Liver (tissue), 3 donors: ENCODE data around the gene COL27A1.

Experiments
- GABPA ChIP-seq, 2 donors: IDR thresholded peaks in 1 of 2; conservative IDR thresholded peaks in 1 of 2; 2 replicates each; pipeline ENCODE4 v1.6.1; 2016; ENCODE audit warnings: antibody characterized with exemption in 2 of 2, mild to moderate bottlenecking in 1 of 2, moderate library complexity in 1 of 2
- HNF4A ChIP-seq, 2 donors: conservative IDR thresholded peaks; 2 replicates each; pipeline ENCODE4 v1.6.1; 2016; ENCODE audit warnings: antibody characterized with exemption in 2 of 2, mild to moderate bottlenecking in 2 of 2
- JUND ChIP-seq, 2 donors: IDR thresholded peaks; 2 replicates each; pipeline ENCODE4 v1.6.1; 2016; ENCODE audit warnings: antibody characterized with exemption in 2 of 2
- RAD21 ChIP-seq, 2 donors: IDR thresholded peaks; 2 replicates each; pipeline ENCODE4 v1.6.1; 2016; ENCODE audit warnings: antibody characterized with exemption in 2 of 2, mild to moderate bottlenecking in 2 of 2
- SP1 ChIP-seq: IDR thresholded peaks from 2 replicates; pipeline ENCODE4 v1.6.1; 2018; ENCODE audit warnings: antibody characterized with exemption, mild to moderate bottlenecking
- TAF1 ChIP-seq: conservative IDR thresholded peaks from 2 replicates; pipeline ENCODE4 v1.6.1; 2016; ENCODE audit warnings: antibody characterized with exemption, mild to moderate bottlenecking
- YY1 ChIP-seq: IDR thresholded peaks from 2 replicates; pipeline ENCODE4 v1.6.1; 2016; ENCODE audit warnings: antibody characterized with exemption, mild to moderate bottlenecking
- TF ChIP-seq, protein P1 (sequence below): fragments of 150-350 bp; IDR thresholded peaks from 2 replicates; pipeline ENCODE4 v1.5.1; 2017; ENCODE audit warnings: improper control_type of control experiment, low read depth, low read length; ENCODE audit not compliant: missing input control
- TF ChIP-seq, protein P2 (sequence below): IDR thresholded peaks from 2 replicates; pipeline ENCODE4 v1.6.1; 2016; ENCODE audit warnings: antibody characterized with exemption
- TF ChIP-seq, protein P3 (sequence below): IDR thresholded peaks from 2 replicates; pipeline ENCODE4 v1.6.1; 2016; ENCODE audit warnings: antibody characterized with exemption, mild to moderate bottlenecking
- TF ChIP-seq, protein P4 (sequence below): IDR thresholded peaks from 2 replicates; pipeline ENCODE4 v1.6.1; 2016; ENCODE audit warnings: antibody characterized with exemption
- TF ChIP-seq, protein P5 (sequence below): IDR thresholded peaks from 2 replicates; pipeline ENCODE4 v1.6.1; 2016; ENCODE audit warnings: antibody characterized with exemption
- donor health status: healthy.
- donor health status: healthy.

DNA sequence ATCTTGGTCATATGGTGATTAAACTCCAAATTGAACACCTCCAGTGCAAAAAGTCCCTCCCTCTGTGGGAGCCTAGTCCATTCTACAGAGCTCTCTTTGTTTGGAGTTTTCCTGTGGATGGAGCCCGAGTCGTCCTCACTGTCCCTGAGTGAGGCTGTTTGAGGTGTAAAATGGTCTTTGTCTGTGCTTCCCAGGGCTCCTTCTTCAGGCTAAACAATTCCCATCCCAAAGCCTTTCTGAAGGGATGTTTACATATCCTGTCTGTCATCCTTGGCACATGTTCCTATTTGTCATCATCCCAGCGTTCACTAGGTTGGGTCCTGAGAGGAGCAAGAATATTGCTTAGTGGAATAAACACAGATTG is 68.9 kb downstream of the COL27A1 start:
- peak in 1 of 2 donors; percentile 8 for TF ChIP-seq JUND (IDR thresholded peaks at IDR 0.05)
- TF ChIP-seq, protein P1, sequence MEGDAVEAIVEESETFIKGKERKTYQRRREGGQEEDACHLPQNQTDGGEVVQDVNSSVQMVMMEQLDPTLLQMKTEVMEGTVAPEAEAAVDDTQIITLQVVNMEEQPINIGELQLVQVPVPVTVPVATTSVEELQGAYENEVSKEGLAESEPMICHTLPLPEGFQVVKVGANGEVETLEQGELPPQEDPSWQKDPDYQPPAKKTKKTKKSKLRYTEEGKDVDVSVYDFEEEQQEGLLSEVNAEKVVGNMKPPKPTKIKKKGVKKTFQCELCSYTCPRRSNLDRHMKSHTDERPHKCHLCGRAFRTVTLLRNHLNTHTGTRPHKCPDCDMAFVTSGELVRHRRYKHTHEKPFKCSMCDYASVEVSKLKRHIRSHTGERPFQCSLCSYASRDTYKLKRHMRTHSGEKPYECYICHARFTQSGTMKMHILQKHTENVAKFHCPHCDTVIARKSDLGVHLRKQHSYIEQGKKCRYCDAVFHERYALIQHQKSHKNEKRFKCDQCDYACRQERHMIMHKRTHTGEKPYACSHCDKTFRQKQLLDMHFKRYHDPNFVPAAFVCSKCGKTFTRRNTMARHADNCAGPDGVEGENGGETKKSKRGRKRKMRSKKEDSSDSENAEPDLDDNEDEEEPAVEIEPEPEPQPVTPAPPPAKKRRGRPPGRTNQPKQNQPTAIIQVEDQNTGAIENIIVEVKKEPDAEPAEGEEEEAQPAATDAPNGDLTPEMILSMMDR = no peak
- TF ChIP-seq, protein P2, sequence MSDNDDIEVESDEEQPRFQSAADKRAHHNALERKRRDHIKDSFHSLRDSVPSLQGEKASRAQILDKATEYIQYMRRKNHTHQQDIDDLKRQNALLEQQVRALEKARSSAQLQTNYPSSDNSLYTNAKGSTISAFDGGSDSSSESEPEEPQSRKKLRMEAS = no peak
- TF ChIP-seq, protein P3, sequence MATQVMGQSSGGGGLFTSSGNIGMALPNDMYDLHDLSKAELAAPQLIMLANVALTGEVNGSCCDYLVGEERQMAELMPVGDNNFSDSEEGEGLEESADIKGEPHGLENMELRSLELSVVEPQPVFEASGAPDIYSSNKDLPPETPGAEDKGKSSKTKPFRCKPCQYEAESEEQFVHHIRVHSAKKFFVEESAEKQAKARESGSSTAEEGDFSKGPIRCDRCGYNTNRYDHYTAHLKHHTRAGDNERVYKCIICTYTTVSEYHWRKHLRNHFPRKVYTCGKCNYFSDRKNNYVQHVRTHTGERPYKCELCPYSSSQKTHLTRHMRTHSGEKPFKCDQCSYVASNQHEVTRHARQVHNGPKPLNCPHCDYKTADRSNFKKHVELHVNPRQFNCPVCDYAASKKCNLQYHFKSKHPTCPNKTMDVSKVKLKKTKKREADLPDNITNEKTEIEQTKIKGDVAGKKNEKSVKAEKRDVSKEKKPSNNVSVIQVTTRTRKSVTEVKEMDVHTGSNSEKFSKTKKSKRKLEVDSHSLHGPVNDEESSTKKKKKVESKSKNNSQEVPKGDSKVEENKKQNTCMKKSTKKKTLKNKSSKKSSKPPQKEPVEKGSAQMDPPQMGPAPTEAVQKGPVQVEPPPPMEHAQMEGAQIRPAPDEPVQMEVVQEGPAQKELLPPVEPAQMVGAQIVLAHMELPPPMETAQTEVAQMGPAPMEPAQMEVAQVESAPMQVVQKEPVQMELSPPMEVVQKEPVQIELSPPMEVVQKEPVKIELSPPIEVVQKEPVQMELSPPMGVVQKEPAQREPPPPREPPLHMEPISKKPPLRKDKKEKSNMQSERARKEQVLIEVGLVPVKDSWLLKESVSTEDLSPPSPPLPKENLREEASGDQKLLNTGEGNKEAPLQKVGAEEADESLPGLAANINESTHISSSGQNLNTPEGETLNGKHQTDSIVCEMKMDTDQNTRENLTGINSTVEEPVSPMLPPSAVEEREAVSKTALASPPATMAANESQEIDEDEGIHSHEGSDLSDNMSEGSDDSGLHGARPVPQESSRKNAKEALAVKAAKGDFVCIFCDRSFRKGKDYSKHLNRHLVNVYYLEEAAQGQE = no peak
- TF ChIP-seq TAF1 = no peak
- TF ChIP-seq HNF4A (conservative IDR thresholded peaks at IDR 0.05) = peak in 1 of 2 donors; percentile 36
- TF ChIP-seq, protein P4, sequence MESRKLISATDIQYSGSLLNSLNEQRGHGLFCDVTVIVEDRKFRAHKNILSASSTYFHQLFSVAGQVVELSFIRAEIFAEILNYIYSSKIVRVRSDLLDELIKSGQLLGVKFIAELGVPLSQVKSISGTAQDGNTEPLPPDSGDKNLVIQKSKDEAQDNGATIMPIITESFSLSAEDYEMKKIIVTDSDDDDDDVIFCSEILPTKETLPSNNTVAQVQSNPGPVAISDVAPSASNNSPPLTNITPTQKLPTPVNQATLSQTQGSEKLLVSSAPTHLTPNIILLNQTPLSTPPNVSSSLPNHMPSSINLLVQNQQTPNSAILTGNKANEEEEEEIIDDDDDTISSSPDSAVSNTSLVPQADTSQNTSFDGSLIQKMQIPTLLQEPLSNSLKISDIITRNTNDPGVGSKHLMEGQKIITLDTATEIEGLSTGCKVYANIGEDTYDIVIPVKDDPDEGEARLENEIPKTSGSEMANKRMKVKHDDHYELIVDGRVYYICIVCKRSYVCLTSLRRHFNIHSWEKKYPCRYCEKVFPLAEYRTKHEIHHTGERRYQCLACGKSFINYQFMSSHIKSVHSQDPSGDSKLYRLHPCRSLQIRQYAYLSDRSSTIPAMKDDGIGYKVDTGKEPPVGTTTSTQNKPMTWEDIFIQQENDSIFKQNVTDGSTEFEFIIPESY = no peak
- no peak for TF ChIP-seq YY1
- no peak for TF ChIP-seq RAD21 (IDR thresholded peaks at IDR 0.05)
- TF ChIP-seq SP1 = peak; percentile 9
- TF ChIP-seq, protein P5, sequence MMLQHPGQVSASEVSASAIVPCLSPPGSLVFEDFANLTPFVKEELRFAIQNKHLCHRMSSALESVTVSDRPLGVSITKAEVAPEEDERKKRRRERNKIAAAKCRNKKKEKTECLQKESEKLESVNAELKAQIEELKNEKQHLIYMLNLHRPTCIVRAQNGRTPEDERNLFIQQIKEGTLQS = no peak
- TF ChIP-seq GABPA (IDR thresholded peaks at IDR 0.05 in 1 of 2, conservative IDR thresholded peaks at IDR 0.05 in 1 of 2) = no peak
